HG03066 (cell line): ENCODE results near the gene TLR2.
A peak's percentile ranks its signal among the peaks of the same experiment; 100 is the strongest.

Experiments
- ATAC-seq: cut with Tn5 transposase; IDR thresholded peaks from one replicate; pipeline ENCODE4 v1.9.1; 2021; ENCODE audit warnings: low read depth; ENCODE audit not compliant: unreplicated experiment

TLR2 gene, protein sequence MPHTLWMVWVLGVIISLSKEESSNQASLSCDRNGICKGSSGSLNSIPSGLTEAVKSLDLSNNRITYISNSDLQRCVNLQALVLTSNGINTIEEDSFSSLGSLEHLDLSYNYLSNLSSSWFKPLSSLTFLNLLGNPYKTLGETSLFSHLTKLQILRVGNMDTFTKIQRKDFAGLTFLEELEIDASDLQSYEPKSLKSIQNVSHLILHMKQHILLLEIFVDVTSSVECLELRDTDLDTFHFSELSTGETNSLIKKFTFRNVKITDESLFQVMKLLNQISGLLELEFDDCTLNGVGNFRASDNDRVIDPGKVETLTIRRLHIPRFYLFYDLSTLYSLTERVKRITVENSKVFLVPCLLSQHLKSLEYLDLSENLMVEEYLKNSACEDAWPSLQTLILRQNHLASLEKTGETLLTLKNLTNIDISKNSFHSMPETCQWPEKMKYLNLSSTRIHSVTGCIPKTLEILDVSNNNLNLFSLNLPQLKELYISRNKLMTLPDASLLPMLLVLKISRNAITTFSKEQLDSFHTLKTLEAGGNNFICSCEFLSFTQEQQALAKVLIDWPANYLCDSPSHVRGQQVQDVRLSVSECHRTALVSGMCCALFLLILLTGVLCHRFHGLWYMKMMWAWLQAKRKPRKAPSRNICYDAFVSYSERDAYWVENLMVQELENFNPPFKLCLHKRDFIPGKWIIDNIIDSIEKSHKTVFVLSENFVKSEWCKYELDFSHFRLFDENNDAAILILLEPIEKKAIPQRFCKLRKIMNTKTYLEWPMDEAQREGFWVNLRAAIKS

DNA sequence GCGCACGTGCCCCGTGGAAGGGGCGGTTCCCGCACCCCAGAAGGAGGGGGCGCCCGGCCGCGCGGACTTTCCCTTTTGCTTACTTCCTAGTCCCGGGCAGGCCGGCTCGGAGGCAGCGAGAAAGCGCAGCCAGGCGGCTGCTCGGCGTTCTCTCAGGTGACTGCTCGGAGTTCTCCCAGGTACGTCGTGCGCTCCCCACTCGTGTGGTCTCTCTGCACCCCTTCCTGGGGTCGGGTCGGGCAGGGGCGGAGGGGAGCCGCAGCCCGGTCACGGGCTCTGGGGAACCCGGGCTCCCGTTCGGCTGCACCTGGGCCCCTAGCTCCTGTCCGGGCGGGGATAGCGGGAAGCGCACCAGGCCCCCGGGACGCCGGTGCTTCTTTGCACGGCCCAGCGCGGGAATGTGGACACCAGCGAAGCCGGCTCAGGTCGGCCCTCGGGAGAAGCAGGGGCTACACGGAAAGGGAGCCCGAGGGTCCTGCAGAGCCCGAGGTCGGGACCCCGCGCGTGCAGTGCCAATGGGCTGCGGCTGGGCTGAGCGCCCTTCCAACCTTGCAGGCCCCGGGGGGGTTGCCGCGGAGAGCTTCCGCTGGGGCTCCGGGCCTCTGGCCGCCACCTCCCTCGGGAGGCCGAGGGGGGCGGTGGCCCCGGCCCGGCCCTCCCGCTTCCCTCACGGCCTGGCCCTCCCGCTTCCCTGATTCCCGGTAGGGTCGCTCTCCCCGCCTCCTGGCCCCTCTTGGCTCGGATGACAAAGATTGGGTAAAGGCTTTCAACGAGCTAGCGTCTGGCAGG, at the start of gene TLR2:
TSS of gene TLR2 (plus strand) at position 99 of the 789 bp plus-strand sequence. CDS start 18,628 bp downstream, outside the sequence.
- peak; percentile 83 for ATAC-seq

DNA sequence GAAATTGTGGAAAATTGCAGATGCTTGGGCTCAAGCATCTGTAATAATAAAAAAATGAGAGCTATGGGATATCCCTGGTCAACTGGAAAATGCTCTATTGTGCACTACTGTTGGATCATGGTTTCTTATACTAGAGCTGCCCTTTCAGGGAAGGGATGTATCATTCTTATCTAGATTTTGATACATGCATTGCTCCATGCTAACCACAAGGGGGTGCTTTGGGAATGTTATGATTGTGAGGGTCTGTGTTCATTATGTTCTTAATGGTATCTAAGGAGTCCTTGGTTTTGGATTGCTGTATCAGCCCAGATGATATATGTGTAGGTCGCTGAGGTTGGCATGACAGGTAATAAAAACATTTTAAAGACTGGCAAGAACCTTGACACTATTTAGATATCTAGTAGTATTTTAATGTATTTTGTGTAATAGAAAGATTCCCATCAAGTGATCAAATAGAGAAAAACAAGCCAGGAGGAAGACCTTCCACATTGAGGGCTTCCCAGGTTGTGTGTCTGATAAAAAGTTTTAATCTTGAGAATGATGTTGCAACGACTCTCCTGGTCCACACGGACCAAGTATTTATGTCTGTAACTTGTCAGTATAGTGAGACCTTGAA, 49.2 kb upstream of the TLR2 start:
- no peak for ATAC-seq

DNA sequence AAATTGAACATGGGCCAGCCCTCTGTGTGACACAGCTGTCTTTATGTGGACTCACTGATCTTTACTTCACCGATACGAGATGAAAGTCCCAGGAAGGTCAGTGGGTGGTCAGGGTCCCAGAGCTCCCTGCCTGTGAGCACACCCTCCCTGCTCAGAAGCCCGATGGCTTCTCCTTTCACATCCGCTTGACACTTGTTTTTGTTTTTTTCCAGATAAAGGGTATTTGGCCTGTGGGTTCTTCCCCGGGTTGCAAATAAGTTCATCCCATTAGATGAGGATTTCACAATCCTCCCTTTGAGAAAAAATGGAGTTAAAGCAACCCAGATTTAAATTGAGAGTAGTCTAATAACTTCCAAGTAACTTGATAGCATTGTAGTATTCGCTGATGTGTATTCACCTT, 48.2 kb upstream of the TLR2 start:
- ATAC-seq, result no peak

DNA sequence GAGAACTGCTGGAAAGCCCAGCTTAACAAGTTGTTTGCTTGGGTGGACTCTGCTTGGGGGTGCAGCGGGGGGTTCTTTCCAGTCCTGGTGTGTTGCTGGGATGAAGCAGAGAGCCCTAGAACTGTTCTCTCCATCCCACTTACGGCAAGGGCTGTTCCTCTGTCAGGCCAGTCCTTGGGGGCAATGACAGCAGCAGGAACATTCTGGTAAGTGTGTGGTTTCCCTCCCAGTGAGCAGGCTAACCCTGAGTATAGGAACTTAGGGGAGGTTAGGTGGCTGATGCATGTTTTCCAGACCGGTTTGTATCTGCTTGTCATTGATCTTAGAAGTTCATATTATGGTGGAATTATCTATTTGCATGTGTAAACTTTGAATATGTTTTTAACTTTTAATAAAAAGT, 46.9 kb upstream of the TLR2 start:
- ATAC-seq, result no peak

DNA sequence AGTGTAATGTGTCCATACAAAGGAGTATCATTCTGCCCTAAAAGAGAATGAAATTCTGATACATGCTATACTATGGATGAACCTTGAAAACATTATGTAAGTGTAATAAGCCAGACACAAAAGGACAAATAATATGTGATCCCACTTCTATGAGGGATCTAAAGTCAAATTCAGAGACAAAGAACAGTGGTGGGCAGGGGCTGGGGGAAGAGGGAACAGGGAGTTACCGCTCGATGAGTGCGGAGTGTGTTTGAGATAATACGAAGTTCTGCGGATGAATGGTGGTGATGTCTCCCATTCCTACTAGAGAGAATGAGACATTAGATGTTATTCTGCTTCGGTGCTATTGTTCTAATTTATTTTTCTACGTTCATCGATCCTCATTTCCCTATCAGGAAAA, 46.1 kb upstream of the TLR2 start:
- ATAC-seq, result no peak

DNA sequence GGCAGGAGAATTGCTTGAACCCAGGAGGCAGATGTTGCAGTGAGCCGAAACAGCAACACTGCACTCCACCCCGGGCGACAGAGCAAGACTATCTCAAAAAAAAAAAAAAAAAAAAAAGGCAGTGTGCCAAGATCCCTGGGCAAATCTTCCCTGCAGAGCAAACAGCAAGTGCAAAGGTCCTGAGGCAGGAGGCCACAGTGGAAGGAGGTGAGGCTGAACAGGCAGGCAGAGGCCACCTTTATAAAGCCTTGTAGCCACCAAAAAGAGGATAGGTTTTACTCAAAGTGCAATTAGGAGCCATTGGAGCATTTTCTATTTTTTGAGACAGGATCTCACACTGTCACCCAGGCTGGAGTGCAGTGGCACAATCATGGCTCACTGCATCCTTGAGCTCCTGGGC, 45.1 kb upstream of the TLR2 start:
- no peak for ATAC-seq

DNA sequence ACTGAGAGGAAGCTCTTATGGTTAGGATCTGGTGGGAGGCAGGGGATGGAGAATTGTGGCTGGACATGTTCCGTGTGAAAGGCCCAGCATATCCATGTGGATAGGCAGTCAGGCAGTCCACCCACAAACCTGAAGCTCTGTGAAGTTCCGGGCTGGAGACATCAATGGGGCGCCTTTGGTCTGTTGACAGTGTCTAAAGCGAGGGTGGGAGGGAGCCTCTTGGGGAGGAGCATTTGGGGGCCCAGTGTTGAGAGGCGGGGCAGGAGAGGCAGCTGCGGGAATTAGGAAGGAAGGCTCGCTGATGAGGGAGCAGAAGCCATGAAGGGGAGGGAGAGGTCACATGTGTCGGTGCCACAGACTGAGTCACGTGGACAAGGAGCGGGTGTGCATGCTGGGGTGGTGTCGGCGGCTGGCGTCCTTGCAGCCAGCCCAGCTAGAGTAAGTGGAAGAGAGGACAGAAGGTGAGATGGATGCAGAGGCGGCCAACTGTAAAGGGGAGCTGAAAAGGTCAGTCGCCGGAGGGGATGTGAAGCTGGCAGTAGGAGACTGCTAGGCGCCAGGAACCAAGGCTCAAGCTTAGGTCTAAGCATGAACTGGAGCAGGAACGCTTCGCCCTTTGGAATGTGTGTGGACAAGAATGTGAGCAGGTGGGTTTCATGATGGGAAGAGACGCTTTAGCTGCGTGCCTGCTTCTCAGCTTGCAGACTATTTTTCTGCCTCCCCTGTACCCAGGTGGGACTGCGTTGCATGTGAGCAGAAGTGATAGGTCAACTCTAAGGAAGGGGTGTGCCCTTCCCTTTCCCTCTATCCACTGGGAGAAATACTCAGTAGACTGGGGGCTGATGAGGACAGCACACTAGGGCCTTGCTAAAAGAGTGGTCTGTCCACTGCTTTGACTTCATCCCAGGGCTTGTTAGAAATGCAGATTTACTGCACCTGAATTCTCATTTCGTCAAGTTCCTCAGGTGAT, 44.0 kb upstream of the TLR2 start:
- ATAC-seq, result no peak

DNA sequence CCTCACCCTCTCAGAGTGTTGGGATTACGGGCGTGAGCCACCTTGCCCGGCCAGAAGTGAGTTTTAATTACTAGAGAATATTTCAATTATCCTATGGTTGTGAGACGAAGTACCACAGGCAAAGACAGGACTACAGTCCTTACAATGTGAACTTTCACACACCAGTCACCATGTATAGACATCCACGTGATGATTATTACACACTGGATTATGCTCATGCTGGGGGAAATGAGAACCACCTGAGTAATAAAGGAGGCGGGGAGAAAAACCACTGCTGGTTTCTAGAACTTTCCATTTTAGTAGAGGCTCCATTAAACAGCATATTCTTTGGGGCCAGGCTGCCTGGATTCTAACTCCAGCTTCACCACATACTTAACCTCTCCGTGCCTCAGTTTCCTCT, 42.5 kb upstream of the TLR2 start:
- no peak for ATAC-seq

DNA sequence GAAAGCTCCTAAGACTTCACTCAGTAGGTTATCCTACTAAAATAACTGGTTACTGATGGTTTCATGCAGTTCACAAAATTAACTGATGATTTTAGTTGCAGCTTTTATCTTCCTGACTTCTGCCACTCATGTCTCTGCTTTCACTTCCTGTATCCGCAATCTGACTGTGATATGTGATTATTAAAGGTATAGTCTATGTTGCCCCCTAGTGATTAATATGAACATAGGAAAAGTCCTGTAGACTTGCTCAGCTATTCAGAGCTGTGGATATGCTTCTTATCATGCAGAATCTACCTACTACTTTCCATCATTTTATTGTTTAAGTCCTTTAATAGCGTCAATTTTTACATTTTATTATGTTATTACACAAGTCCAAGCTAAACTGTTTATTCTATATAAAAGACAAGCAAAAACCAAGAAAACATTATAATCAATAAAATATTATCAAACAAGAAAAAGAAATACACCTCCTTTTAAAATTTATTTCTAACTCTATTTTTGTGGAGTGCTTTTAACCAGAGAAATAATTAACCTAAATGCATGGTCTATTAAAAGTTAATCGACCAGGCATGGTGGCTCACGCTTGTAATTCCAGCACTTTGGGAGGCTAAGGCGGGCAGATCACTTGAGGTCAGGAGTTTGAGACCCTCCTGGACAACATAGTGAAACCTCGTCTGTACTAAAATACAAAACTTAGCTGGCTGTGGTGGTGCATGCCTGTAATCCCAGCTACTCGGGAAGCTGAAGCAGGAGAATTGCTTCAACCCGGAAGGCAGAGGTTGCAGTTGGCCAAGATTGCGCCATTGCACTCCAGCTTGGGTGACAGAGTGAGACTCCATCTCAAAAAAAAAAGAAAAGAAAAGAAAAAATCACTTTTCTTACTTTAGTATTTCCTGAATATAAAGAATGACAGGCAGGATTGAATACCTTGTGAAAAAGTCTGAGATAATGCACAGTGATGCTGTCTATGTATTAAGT, 40.4 kb upstream of the TLR2 start:
- peak; percentile 82 for ATAC-seq

DNA sequence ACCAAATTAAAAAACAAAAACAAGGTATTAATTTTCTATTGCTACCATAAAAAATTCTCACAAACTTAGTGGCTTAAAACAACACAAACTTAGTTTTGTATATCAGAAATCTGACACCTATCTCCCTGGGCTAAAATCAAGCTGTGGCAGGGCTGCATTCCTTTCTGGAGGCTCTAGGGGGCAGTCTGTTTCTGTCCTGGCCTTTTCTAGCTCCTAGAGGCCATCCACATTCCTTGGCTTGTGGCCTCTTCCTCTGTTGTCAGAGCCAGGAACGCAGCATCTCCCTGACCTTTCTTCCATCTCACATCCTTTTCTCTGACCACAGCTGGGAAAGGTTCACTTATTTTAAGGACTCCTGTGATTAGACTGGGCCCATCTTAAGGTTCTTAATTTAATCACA, 38.9 kb upstream of the TLR2 start:
- ATAC-seq, result no peak

DNA sequence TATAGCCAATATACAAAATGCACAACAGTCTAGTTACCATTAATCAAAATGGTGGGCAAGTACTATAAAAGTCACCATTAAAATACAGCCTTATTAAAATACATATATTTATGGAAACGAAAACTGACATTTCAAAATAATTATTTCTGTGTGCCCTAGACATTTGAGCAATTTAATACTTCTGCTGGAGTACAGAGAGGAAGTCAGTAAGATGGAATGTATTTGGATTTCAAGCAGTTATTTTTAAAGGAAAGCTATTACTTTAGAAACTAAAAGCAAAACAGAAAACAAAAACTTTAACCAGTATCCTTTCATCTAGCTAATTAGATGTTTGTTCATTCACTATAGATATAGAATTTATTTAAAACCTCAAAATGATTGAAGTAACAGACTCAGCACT, 37.8 kb upstream of the TLR2 start:
- no peak for ATAC-seq

DNA sequence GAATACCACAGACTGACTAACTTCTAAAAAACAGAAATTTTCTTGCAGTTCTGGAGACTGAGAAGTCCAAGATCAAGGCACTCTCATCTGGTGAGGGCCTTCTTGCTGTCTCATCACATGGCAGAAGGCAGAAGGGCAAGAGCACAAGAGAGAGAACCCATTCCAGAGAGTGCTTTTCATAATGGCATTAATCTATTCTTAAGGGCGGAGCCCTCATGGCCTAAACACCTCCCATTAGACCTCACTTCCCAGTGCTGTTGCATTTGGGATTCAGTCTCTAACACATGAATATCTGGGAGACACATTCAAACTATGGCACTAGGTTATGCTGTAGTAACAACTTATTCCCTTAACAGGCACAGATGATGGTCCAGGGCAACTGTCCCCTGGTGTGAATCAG, 37.1 kb upstream of the TLR2 start:
- no peak for ATAC-seq

DNA sequence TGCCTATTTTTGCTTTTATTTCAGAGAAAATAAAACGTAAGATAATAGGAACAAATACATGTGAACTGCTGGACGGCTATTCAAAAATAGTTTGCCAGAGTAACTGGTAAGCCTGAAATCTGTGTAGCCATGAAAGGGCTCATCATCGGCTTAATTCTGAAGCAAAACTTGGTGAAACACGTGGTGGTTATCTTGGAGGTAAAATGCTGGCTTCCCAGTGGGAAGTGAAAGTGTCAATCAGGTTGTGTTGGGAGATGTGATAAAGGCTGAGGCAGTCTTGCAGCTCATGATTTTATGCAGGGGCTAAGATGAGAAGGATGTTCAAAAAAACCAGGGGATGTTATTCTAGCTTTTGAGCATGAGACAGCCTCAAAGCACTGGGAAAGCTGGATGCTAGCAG, 36.1 kb upstream of the TLR2 start:
- ATAC-seq, result no peak

DNA sequence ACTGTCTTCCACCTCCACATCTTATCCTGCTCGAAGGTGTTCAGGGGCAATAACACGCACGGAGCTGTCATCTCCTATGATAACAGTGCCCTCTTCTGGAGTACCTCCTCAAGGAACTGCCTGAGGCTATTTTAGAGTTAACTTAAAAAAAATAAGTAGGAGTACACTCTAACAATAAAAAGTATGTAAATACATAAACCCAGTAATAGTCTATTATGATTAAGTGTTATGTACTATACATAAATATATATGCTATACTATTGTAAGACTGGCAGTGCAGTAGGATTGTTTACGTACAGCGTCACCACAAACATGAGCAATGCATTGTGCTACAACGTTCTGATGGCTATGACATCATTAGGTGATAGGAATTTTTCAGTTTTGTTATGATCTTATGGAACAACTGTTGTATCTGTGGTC, 34.5 kb upstream of the TLR2 start:
- no peak for ATAC-seq

DNA sequence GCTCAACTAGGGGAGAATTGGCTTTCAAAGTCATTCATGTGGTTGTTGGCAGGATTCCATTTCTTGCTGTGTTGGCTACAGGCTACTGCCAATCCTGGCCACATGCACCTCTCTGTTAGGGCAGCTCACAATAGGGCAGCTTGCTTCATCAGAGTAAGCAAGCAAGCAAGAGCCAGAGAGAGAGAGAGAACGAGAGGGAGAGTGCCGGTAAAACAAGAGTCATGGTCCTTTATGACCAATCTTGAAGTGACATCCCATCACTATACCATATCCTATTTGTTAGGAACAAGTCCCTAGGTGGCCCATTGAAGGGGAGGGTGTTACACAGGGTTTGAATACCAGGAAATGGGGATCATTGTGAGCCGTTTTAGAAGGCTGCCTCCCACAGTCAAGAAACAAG, 33.0 kb upstream of the TLR2 start:
- ATAC-seq, result no peak

DNA sequence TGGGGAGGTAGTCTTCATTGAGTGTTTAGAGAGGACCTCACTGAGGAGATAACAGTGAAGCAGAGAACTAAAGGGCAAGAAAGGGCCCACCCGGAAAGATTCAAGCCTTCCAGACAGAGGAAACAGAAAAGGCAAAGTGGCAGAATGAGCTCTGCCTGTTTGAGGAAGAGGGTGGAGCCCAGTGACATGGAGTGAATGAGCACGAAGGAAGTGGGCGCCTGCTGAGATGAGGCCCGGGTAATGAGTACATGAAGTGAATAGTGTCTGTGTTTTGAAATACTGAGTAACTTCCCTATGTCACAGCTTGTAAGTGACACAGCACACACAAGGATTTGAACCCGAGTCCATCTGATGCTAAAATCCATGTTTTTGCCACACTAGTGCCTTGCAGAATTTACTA, 32.5 kb upstream of the TLR2 start:
- ATAC-seq, result no peak

DNA sequence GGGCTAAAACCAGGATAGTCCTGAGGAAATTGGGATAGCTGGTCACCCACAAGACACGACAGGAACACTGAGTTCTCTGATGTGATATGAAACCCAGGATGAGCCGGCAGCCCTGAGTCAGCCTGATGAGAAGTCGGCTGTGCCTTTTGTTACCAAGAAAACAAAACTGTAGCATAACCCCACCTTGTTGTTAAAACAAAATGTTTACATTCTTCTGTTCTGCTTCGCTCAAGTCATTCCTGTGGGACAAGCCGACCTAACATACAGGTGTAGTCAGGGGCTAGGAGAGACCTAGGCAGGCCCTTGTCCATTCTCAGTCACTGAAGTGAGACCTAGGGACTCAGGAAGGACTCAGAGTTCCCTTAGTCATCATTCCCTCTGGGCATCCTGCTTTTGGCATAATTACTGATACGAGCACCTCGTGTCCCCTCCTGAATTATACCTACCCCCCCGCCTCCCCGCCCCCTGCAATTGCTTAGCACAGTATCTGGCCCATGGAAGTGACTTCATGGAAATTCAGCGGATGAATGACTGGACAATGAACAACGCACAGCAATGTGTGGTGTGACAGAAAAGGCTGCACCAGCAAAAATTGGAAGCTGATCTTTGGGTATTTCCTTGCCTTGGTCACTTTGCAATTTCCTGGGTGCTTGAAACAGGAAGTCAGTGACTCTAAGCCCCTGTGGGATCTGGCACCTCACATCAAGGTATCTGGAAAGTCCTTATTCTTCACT, 31.9 kb upstream of the TLR2 start:
- ATAC-seq, result no peak

DNA sequence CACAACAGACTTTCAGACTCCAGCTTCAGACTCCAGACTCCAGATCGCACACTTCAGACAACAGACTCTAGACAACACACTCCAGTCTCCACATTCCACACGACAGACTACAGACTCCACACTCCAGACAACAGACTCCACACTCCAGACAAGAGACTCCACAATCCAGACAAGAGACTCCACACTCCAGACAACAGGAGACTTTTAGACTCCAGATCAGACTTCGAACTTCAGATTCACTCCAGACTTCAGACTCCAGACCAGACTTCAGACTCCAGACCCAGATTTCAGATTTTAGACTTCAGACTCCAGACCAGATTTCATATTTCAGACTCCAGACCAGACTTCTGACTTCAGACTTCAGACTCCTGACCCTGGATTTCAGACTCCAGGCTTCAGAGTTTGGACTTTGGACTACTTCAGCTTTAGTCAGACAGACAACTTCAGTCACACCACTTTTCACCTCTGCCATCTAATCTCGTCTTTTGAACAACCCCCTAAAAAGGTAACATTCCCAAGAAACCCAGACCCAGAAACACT, 29.0 kb upstream of the TLR2 start:
- no peak for ATAC-seq
